ENCODE results near the gene PRELID2. TPM values are rescaled to one million over a fixed set of nuclear protein-coding genes. Genes with fewer than 3 reads are reported as not detected.
A peak's percentile ranks its signal among the peaks of the same experiment; 100 is the strongest.

PRELID2 gene
- total RNA-seq, 2 donors from 2014 or later: 6.7 to 14.3 TPM

- Mint-ChIP-seq H3K27ac (no peak overlapping the region), H3K27me3 (ENCODE audit: insufficient read depth) (peaks cover 16% of the 10 kb centered on the region)
- no peak overlapping the region for H3K9ac ChIP-seq (ENCODE audit: extremely low read depth, low read length, poor library complexity, severe bottlenecking)
These were observed 27.9 kb upstream of the PRELID2 start for GRCh38 chr5:145863003-145863402.

GRCh38 chr5:145859897-145860296 is 24.8 kb upstream of the PRELID2 start:
- peaks cover 7% of the 10 kb centered on the region for H3K4me1 Mint-ChIP-seq
- WGBS, 2 experiments (ENCODE audit: insufficient coverage in 1 of 2, insufficient read length in 1 of 2): 89 to 90% methylated on average over 3 of the region's 3 CpGs
- H3K4me3 Mint-ChIP-seq: no peak overlapping the region

More at GRCh38 chr5:145863003-145863402, 27.9 kb upstream of the PRELID2 start:
- no peak for DNase-seq
- H3K4me3 Mint-ChIP-seq: no peak overlapping the region
- no peaks in the 10 kb centered on the region for H3K9me3 ChIP-seq (ENCODE audit: control insufficient read depth, low read length)
- no peak for TF ChIP-seq CTCF (conservative IDR thresholded peaks at IDR 0.05)
- no peaks in the 10 kb centered on the region for H3K4me1 Mint-ChIP-seq
- H3K27ac ChIP-seq (ENCODE audit: low read depth, low read length): no peak overlapping the region
- H3K36me3 ChIP-seq (ENCODE audit: control insufficient read depth, insufficient read depth, low read length): no peaks in the 10 kb centered on the region
- no peaks in the 10 kb centered on the region for H3K4me1 ChIP-seq (ENCODE audit: control insufficient read depth, insufficient read depth, low read length)
- 89 to 100% methylated on average over 2 to 3 of the region's 3 CpGs for WGBS, 2 experiments (ENCODE audit: insufficient coverage in 1 of 2, insufficient read length in 1 of 2)
- H3K36me3 Mint-ChIP-seq (ENCODE audit: low read depth): no peaks in the 10 kb centered on the region
- no peak overlapping the region for H3K4me3 ChIP-seq (ENCODE audit: low read length)
- H3K27me3 ChIP-seq (ENCODE audit: control insufficient read depth, insufficient read depth, low read length, poor library complexity, severe bottlenecking): no peaks in the 10 kb centered on the region
- peaks cover 8% of the 10 kb centered on the region for H3K9me3 Mint-ChIP-seq

GRCh38 chr5:145859453-145859852 is 24.3 kb upstream of the PRELID2 start:
- no peak overlapping the region for H3K27ac ChIP-seq (ENCODE audit: low read depth, low read length)
- Mint-ChIP-seq H3K4me3 (no peak overlapping the region), H3K27ac (no peak overlapping the region), H3K4me1 (peaks cover 12% of the 10 kb centered on the region), H3K27me3 (ENCODE audit: insufficient read depth) (peaks cover 8% of the 10 kb centered on the region), H3K36me3 (ENCODE audit: low read depth) (no peaks in the 10 kb centered on the region), H3K9me3 (peaks cover 7% of the 10 kb centered on the region)
- H3K36me3 ChIP-seq (ENCODE audit: control insufficient read depth, insufficient read depth, low read length): no peaks in the 10 kb centered on the region
- 94 to 97% methylated on average over 4 to 6 of the region's 6 CpGs for WGBS, 2 experiments (ENCODE audit: insufficient coverage in 1 of 2, insufficient read length in 1 of 2)
- no peak overlapping the region for H3K4me3 ChIP-seq (ENCODE audit: low read length)
- TF ChIP-seq CTCF (conservative IDR thresholded peaks at IDR 0.05): no peak
- DNase-seq: no peak
- peaks cover 11% of the 10 kb centered on the region for H3K4me1 ChIP-seq (ENCODE audit: control insufficient read depth, insufficient read depth, low read length)
- H3K27me3 ChIP-seq (ENCODE audit: control insufficient read depth, insufficient read depth, low read length, poor library complexity, severe bottlenecking): no peaks in the 10 kb centered on the region
- no peak overlapping the region for H3K9ac ChIP-seq (ENCODE audit: extremely low read depth, low read length, poor library complexity, severe bottlenecking)
- H3K9me3 ChIP-seq (ENCODE audit: control insufficient read depth, low read length): no peaks in the 10 kb centered on the region

More at GRCh38 chr5:145859897-145860296, 24.8 kb upstream of the PRELID2 start:
- H3K27me3 ChIP-seq (ENCODE audit: control insufficient read depth, insufficient read depth, low read length, poor library complexity, severe bottlenecking): no peaks in the 10 kb centered on the region
- no peak overlapping the region for H3K27ac Mint-ChIP-seq
- peak; percentile 71 for TF ChIP-seq CTCF (conservative IDR thresholded peaks at IDR 0.05)
- no peaks in the 10 kb centered on the region for H3K36me3 Mint-ChIP-seq (ENCODE audit: low read depth)
- H3K9me3 Mint-ChIP-seq: peaks cover 8% of the 10 kb centered on the region
- no peak overlapping the region for H3K9ac ChIP-seq (ENCODE audit: extremely low read depth, low read length, poor library complexity, severe bottlenecking)
- no peak for DNase-seq
- H3K36me3 ChIP-seq (ENCODE audit: control insufficient read depth, insufficient read depth, low read length): no peaks in the 10 kb centered on the region
- no peak overlapping the region for H3K4me3 ChIP-seq (ENCODE audit: low read length)
- H3K27me3 Mint-ChIP-seq (ENCODE audit: insufficient read depth): peaks cover 8% of the 10 kb centered on the region
- no peak overlapping the region for H3K27ac ChIP-seq (ENCODE audit: low read depth, low read length)
- no peaks in the 10 kb centered on the region for H3K9me3 ChIP-seq (ENCODE audit: control insufficient read depth, low read length)
- peaks cover 9% of the 10 kb centered on the region for H3K4me1 ChIP-seq (ENCODE audit: control insufficient read depth, insufficient read depth, low read length)

Measured in endodermal cell (in vitro differentiated cells).